Tibial nerve (tissue), 4 donors: ENCODE measurements around the gene PSKH1. TPM values are rescaled to one million over a fixed set of nuclear protein-coding genes. Genes with fewer than 3 reads are reported as not detected.

Source experiments
- DNase-seq, 2 donors: peaks; one replicate each; pipeline ENCODE4 v3.0.0-alpha.2; 2019; ENCODE audit warnings: low spot score in 2 of 2
- H3K27ac ChIP-seq, 4 donors: fragments of 200-600 bp; sonication (generic) in 3 of 4; one replicate each; pipeline ENCODE4 v1.5.1; 2017 to 2019; ENCODE audit warnings: mild to moderate bottlenecking in 1 of 4
- H3K27me3 ChIP-seq, 2 donors: fragments of 200-600 bp; sonication (generic) in 1 of 2; one replicate each; pipeline versions ENCODE4 v1.5.1 to v1.6.0; 2017 to 2019
- H3K36me3 ChIP-seq, 3 donors: fragments of 200-600 bp; sonication (generic); one replicate each; pipeline ENCODE4 v1.5.1; 2018 to 2019
- H3K4me1 ChIP-seq, 4 donors: fragments of 200-600 bp; sonication (generic) in 3 of 4; one replicate each; pipeline ENCODE4 v1.5.1; 2017 to 2019
- H3K4me3 ChIP-seq, 4 donors: fragments of 200-600 bp; sonication (generic) in 3 of 4; one replicate each; pipeline ENCODE4 v1.5.1; 2017 to 2019; ENCODE audit warnings: mild to moderate bottlenecking in 1 of 4, moderate library complexity in 1 of 4
- H3K9me3 ChIP-seq, 4 donors: fragments of 200-600 bp; sonication (generic) in 3 of 4; one replicate each; pipeline ENCODE4 v1.5.1; 2017 to 2019
- CTCF ChIP-seq, 5 experiments: fragments of 200-600 bp in 3 of 5; fragments of 450-650 bp in 2 of 5; sonication (generic) in 3 of 5; IDR thresholded peaks; one replicate each; pipeline ENCODE4 v1.5.1; 2016 to 2019; ENCODE audit warnings: antibody characterized with exemption in 5 of 5, mild to moderate bottlenecking in 3 of 5, moderate library complexity in 2 of 5
- EP300 ChIP-seq, 2 donors: sonication (generic); formaldehyde crosslinking; IDR thresholded peaks; one replicate each; pipeline ENCODE4 v1.6.1; 2017; ENCODE audit warnings: antibody characterized with exemption in 2 of 2, mild to moderate bottlenecking in 1 of 2
- POLR2A ChIP-seq, 2 donors: fragments of 450-650 bp; IDR thresholded peaks; one replicate each; pipeline ENCODE4 v1.6.1; 2017; ENCODE audit warnings: antibody characterized with exemption in 2 of 2, mild to moderate bottlenecking in 2 of 2, moderate library complexity in 2 of 2
- WGBS, 2 donors: methylation state at CpG; one replicate each; pipeline ENCODE4 v1.1.5; 2018; 5-methylcytosine and 5-hydroxymethylcytosine counted together
- small RNA-seq: library from RNA; depleted of rRNA; stranded (forward); fragments of <200 nt; gene quantifications from one replicate; pipeline ENCODE3, GENCODE V24; 2016
- total RNA-seq, 4 donors: library from RNA; depleted of rRNA; stranded (reverse); fragments of >200 nt; gene quantifications; one replicate each; pipeline ENCODE4 v1.1.0, GENCODE V29; 2016

Gene PSKH1
- total RNA-seq, 4 donors from 2014 or later: 22.2 to 30.8 (median 24.2) TPM

- WGBS, 2 donors: 62 to 71% methylated on average over 2 to 5 of the region's 5 CpGs
- Histone ChIP-seq H3K4me3 (no peak overlapping the region), H3K9me3 (no peaks in the 10 kb centered on the region), H3K27ac (no peak overlapping the region), H3K36me3 (no peaks in the 10 kb centered on the region), H3K4me1 (no peaks in the 10 kb centered on the region), H3K27me3 (peaks cover 0 to 9% of the 10 kb centered on the region in 2 donors)
- TF ChIP-seq POLR2A (IDR thresholded peaks at IDR 0.05) (no peak), CTCF (IDR thresholded peaks at IDR 0.05) (no peak)
- DNase-seq: no peak
Observed at GRCh38 chr16:67977005-67977404, 84.0 kb downstream of the PSKH1 start.

- H3K27me3 ChIP-seq: peaks cover 0 to 9% of the 10 kb centered on the region in 2 donors
- H3K4me3 ChIP-seq: no peak overlapping the region
- no peaks in the 10 kb centered on the region for H3K36me3 ChIP-seq
- DNase-seq: no peak
- H3K4me1 ChIP-seq: no peaks in the 10 kb centered on the region
- no peak overlapping the region for H3K27ac ChIP-seq
- WGBS, 2 donors: 89 to 90% methylated on average over 9 of the region's 9 CpGs
- TF ChIP-seq POLR2A (IDR thresholded peaks at IDR 0.05) (no peak), EP300 (IDR thresholded peaks at IDR 0.05) (no peak), CTCF (IDR thresholded peaks at IDR 0.05) (no peak)
- H3K9me3 ChIP-seq: no peaks in the 10 kb centered on the region
Observed at GRCh38 chr16:67977469-67978227, 84.6 kb downstream of the PSKH1 start.

Small RNA genes within 50 kb of the gene (small RNA-seq; reads per million reads assigned to genes)
- not detected for gene AC040162.2
- not detected for gene NRN1L

Other genes starting within 250 kb of the PSKH1 start
- 1 to 10 TPM in 3 of 4 donors, under 1 TPM in 1; 0.66 to 6.5 (median 1.7) TPM for gene CARMIL2, start 248.1 kb upstream of the PSKH1 start, total RNA-seq
- 10 to 100 TPM; 18.0 to 32.3 (median 20.7) TPM for gene ACD, start 233.0 kb upstream of the PSKH1 start, total RNA-seq
- gene PARD6A, start 232.3 kb upstream of the PSKH1 start, total RNA-seq: 10 to 100 TPM in 2 of 4 donors, 1 to 10 TPM in 2; 3.7 to 16.2 (median 9.9) TPM
- 10 to 100 TPM; 32.6 to 53.8 (median 45.6) TPM for gene ENKD1, start 226.5 kb upstream of the PSKH1 start, total RNA-seq
- gene C16orf86, start 226.4 kb upstream of the PSKH1 start, total RNA-seq: 10 to 100 TPM; 15.9 to 31.2 (median 25.5) TPM
- gene GFOD2, start 173.9 kb upstream of the PSKH1 start, total RNA-seq: 10 to 100 TPM; 10.5 to 24.6 (median 17.2) TPM
- 10 to 100 TPM in 3 of 4 donors, 1 to 10 TPM in 1; 8.1 to 19.5 (median 12.0) TPM for gene RANBP10, start 86.7 kb upstream of the PSKH1 start, total RNA-seq
- gene TSNAXIP1, start 86.4 kb upstream of the PSKH1 start, total RNA-seq: 1 to 10 TPM; 2.8 to 8.4 (median 4.0) TPM
- 10 to 100 TPM; 47.1 to 74.3 (median 60.9) TPM for gene THAP11, start 50.9 kb upstream of the PSKH1 start, total RNA-seq
- gene NUTF2, start 46.3 kb upstream of the PSKH1 start, total RNA-seq: 100 to 1,000 TPM in 2 of 4 donors, 10 to 100 TPM in 2; 54.4 to 137 (median 105) TPM
- gene CENPT, start 45.6 kb upstream of the PSKH1 start, total RNA-seq: 100 to 1,000 TPM in 1 of 4 donors, 10 to 100 TPM in 3; 51.3 to 101 (median 59.2) TPM
- 10 to 100 TPM; 36.7 to 62.4 (median 55.6) TPM for gene EDC4, start 20.2 kb upstream of the PSKH1 start, total RNA-seq
- gene NRN1L, start 8.4 kb upstream of the PSKH1 start, total RNA-seq: 10 to 100 TPM in 1 of 4 donors, 1 to 10 TPM in 3; 2.0 to 15.1 (median 3.9) TPM
- 1 to 10 TPM in 3 of 4 donors, under 1 TPM in 1; 0.87 to 3.6 (median 1.6) TPM for gene CTRL, start 38.6 kb downstream of the PSKH1 start, total RNA-seq
- gene PSMB10, start 43.6 kb downstream of the PSKH1 start, total RNA-seq: 10 to 100 TPM; 22.9 to 57.6 (median 39.4) TPM
- 10 to 100 TPM; 17.9 to 43.9 (median 26.8) TPM for gene LCAT, start 50.9 kb downstream of the PSKH1 start, total RNA-seq
- 100 to 1,000 TPM in 2 of 4 donors, 10 to 100 TPM in 2; 82.0 to 127 (median 101) TPM for gene SLC12A4, start 75.4 kb downstream of the PSKH1 start, total RNA-seq
- under 1 TPM in 1 of 4 donors, not detected in 3; 0.66 TPM for gene DPEP3, start 87.2 kb downstream of the PSKH1 start, total RNA-seq
- 10 to 100 TPM in 1 of 4 donors, 1 to 10 TPM in 3; 1.0 to 12.6 (median 3.8) TPM for gene DPEP2, start 106.2 kb downstream of the PSKH1 start, total RNA-seq
- gene DPEP2NB, start 122.7 kb downstream of the PSKH1 start, total RNA-seq: not detected
- 10 to 100 TPM in 3 of 4 donors, 1 to 10 TPM in 1; 6.7 to 11.7 (median 10.8) TPM for gene DDX28, start 130.0 kb downstream of the PSKH1 start, total RNA-seq
- gene DUS2, start 130.0 kb downstream of the PSKH1 start, total RNA-seq: 10 to 100 TPM in 2 of 4 donors, 1 to 10 TPM in 2; 4.7 to 31.2 (median 15.4) TPM
- gene NFATC3, start 192.1 kb downstream of the PSKH1 start, total RNA-seq: 100 to 1,000 TPM in 2 of 4 donors, 10 to 100 TPM in 2; 81.4 to 105 (median 97.1) TPM